ENCODE results near the gene SIAH1.

SIAH1 gene

DNA sequence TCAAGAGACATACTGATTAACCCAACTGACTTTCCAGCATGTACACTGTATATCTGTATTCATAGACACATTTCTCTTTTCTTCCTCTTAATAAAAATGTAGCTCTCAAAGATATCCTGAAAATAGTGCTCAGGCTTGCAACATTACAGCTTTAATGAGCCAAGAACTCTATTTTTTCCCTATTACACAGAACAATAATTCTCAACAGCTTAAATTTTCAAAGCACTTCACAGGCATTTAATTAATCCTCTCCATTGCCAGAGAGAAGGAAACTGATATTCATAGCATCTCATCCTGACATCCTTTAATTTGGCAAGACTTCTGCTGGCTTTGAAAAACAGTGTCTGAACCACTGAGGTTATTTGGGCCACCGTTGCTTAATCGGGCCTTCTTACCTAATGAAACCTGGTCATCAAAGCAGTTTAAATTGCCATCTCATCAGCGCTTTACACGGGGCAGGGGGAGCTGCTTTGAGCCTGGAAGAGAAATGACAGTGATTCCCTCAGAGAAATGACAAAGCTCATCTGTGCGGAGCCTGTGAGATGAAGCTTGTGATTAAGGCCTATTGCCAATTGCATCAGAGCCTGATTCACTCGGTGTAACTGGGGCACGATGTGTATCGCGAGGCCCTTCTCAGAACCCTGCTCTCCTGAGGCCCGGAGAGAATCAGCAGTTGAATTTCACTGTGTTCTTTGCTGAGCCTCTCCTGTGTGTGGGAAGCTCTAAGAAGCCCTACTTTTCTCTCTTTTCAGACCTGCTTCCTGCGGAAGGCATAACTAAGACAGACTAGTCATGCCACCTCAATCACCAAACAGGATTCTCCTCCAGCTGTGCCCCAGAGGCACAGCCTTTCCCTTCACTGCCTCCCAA is 8.5 kb upstream of the SIAH1 start:
- no peak overlapping the region for H3K4me3 ChIP-seq (ENCODE audit: control insufficient read depth, low read depth, low read length)
- peak; percentile 97 for DNase-seq (ENCODE audit: low read depth)
- TF ChIP-seq, protein P1, sequence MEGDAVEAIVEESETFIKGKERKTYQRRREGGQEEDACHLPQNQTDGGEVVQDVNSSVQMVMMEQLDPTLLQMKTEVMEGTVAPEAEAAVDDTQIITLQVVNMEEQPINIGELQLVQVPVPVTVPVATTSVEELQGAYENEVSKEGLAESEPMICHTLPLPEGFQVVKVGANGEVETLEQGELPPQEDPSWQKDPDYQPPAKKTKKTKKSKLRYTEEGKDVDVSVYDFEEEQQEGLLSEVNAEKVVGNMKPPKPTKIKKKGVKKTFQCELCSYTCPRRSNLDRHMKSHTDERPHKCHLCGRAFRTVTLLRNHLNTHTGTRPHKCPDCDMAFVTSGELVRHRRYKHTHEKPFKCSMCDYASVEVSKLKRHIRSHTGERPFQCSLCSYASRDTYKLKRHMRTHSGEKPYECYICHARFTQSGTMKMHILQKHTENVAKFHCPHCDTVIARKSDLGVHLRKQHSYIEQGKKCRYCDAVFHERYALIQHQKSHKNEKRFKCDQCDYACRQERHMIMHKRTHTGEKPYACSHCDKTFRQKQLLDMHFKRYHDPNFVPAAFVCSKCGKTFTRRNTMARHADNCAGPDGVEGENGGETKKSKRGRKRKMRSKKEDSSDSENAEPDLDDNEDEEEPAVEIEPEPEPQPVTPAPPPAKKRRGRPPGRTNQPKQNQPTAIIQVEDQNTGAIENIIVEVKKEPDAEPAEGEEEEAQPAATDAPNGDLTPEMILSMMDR (conservative IDR thresholded peaks at IDR 0.05; ENCODE audit: control insufficient read depth, insufficient read depth, low read depth, low read length): no peak

DNA sequence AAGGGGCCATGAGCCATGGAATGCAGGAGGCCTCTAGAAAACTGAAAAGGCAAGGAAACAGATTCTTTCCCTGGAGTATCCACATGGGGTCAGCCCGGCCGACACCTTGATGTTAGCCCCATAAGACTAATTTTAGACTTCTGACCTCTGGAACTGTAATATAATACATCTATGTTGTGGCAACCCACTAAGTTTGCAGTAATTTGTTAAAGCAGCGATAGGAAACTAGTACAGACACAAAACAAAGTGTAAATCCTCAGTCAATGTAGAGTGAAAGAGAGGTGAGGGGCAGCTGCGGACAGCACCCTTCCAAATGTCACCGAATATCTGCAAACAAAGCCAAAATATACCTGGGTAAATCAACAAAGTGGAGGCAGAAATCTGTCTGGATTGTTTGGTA is 7.2 kb upstream of the SIAH1 start:
- TF ChIP-seq, protein P1 (conservative IDR thresholded peaks at IDR 0.05; ENCODE audit: control insufficient read depth, insufficient read depth, low read depth, low read length): no peak
- H3K4me3 ChIP-seq (ENCODE audit: control insufficient read depth, low read depth, low read length): no peak overlapping the region
- no peak for DNase-seq (ENCODE audit: low read depth)

DNA sequence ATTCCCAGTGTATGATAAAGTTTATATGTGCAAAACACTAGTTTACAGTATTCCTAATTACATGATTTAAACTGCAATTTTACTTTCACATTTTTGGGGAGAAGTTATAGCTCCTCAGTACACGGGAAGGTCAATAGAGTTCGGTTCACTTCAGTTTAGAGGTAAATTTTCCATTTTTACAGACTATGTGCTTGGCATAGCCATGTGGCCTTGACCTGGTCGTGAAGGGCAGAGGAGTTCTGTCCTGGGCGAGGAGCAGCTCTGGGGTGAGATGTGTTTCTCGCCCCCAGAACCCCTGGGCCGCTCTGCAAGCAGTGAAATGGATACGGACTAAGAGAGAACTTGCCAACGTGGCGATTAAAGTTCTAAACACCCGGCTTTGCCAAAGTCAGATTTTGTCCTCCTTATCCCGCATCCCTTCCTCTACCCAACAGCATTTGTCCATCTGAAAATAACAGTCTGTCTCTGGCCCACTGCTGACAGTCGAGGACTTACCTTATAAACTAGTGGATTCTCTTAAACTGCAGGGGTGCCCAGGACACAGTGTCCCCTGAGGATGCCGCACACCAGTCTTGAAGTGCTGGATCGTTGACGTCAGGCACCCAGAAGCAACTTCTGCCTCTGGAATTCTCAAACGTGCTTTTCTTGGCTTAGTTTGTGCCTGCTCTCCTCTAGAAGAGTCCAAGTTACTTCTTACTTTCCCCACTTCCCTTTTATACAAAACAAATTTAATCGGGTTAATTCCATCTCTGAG is 1.5 kb upstream of the SIAH1 start:
- H3K4me3 ChIP-seq (ENCODE audit: control insufficient read depth, low read depth, low read length): no peak overlapping the region
- TF ChIP-seq, protein P1 (conservative IDR thresholded peaks at IDR 0.05; ENCODE audit: control insufficient read depth, insufficient read depth, low read depth, low read length): no peak

DNA sequence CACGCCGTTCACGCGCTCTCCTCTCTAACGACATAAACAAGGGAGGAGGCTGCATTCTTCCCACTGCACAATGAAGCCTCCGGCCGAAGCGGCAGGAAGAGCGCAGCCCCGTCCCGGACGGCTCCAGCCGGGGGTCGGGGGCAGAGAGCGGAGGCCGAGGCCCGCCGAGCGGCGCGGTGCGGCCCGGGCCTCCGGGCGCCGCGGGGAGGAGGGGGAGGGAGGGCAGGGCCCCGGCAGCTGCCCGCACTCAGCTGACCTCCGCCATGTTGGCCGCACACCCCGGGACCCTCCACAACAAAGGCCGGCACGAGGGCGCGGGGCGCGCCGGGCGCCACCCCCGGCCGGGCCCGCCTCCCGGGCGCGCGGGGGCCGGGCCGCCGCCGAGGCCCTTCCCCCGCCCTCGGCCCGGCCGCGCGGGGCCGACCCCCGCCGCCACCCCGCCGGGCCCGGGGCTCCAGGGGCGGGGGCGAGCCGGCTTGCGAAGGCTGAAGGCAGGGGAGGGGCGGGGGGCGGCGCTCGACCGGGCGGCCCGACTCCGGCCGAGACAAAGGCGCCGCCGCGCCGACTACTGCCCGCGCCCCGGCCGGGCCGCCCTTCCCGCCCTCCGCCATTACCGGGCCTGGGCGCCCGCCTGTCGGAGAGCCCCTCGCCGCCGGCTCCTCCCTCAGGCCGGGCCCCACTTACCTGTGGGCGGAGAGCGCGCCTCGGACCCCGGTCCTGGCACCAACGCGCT is 527 bp downstream of the SIAH1 start:
- DNase-seq (ENCODE audit: low read depth): peak; percentile 30
- peak overlapping the region; percentile 85 for H3K4me3 ChIP-seq (ENCODE audit: control insufficient read depth, low read depth, low read length)
- TF ChIP-seq, protein P1 (conservative IDR thresholded peaks at IDR 0.05; ENCODE audit: control insufficient read depth, insufficient read depth, low read depth, low read length): no peak

More for the DNA sequence above, 1.5 kb upstream of the SIAH1 start:
- no peak for DNase-seq (ENCODE audit: low read depth)

DNA sequence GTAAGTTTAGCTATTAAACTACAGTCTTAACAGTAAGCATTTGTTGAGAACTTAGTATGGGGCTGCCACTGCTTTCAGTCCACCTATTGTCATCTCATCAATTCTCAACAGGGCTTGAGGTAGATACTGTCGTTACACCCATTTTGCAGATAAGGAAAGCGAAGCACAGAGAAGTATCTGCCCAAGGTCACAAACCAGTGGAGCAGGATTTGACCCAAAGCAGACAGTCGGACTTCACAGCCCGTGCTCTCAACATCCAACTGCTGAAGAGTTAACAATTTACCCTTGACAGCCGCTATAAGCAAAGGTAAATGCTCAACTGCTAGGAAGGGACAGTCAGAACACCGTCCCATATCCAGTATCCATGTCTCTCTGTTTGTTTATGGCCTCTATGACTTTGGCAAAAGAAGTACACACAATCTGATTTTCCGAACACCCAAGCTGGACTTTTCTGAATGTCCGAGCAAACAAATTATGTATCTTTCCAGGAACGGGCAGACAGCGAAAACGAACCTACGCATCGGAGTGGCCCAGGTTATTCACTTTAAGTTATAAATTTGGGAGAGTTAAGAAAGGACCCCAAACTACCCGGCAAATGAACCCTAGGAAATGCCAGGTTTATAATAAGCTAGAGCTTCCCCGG is 1.2 kb downstream of the SIAH1 start:
- TF ChIP-seq, protein P1 (conservative IDR thresholded peaks at IDR 0.05; ENCODE audit: control insufficient read depth, insufficient read depth, low read depth, low read length): no peak
- DNase-seq (ENCODE audit: low read depth): no peak
- peak overlapping the region; percentile 85 for H3K4me3 ChIP-seq (ENCODE audit: control insufficient read depth, low read depth, low read length)

All from fibroblast of mammary gland (primary cell).